Uterus (tissue), 4 donors: ENCODE results near the gene SERP1. TPM values are rescaled to one million over a fixed set of nuclear protein-coding genes. Genes with fewer than 3 reads are reported as not detected.
A peak's percentile ranks its signal among the peaks of the same experiment; 100 is the strongest.

Source experiments
- DNase-seq, 2 donors: peaks; one replicate each; pipeline ENCODE4 v3.0.0-alpha.2; 2019 to 2020
- H3K27ac ChIP-seq, 2 donors: fragments of 200-600 bp; sonication (generic); 1 replicate in 1 of 2; 2 replicates in 1 of 2; pipeline ENCODE4 v1.5.1; 2016 to 2018
- H3K27me3 ChIP-seq, 2 donors: fragments of 200-600 bp; sonication (generic); one replicate each; pipeline ENCODE4 v1.5.1; 2018 to 2019; ENCODE audit warnings: control low read depth in 1 of 2
- H3K36me3 ChIP-seq, 2 donors: fragments of 200-600 bp; sonication (generic); one replicate each; pipeline ENCODE4 v1.5.1; 2019; ENCODE audit warnings: control low read depth in 1 of 2
- H3K4me1 ChIP-seq, 2 donors: fragments of 200-600 bp; sonication (generic); one replicate each; pipeline ENCODE4 v1.5.1; 2018 to 2019; ENCODE audit warnings: control low read depth in 1 of 2
- H3K4me3 ChIP-seq, 2 donors: fragments of 200-600 bp; sonication (generic); 1 replicate in 1 of 2; 2 replicates in 1 of 2; pipeline ENCODE4 v1.5.1; 2018 to 2019; ENCODE audit warnings: mild to moderate bottlenecking in 1 of 2
- H3K9me3 ChIP-seq, 2 donors: fragments of 200-600 bp; sonication (generic); one replicate each; pipeline ENCODE4 v1.5.1; 2019; ENCODE audit warnings: control low read depth in 1 of 2
- CTCF ChIP-seq, 4 experiments: fragments of 200-600 bp in 2 of 4; fragments of 450-650 bp in 2 of 4; sonication (generic) in 2 of 4; IDR thresholded peaks; one replicate each; pipeline ENCODE4 v1.5.1; 2016 to 2019; ENCODE audit warnings: antibody characterized with exemption in 4 of 4, mild to moderate bottlenecking in 2 of 4, moderate library complexity in 1 of 4
- POLR2A ChIP-seq, 2 donors: fragments of 450-650 bp; IDR thresholded peaks; one replicate each; pipeline ENCODE4 v1.6.1; 2016; ENCODE audit warnings: antibody characterized with exemption in 2 of 2, mild to moderate bottlenecking in 1 of 2, moderate library complexity in 1 of 2
- intact Hi-C: fragments of 100-400 bp; cut with DNase I; formaldehyde crosslinking; loops from one replicate; pipeline ENCODE4 v1.15.1; 2023; ENCODE audit warnings: low total_unique reads
- total RNA-seq, 4 donors: library from RNA; depleted of rRNA in 3 of 4; stranded (reverse); fragments of >200 nt in 3 of 4; gene quantifications; one replicate each; pipeline versions ENCODE4 v1.1.0 to v1.2.4, GENCODE V29; 2014 to 2023
- donor health status: DM: yes; HTN: yes; CAD: no.

Gene SERP1
- total RNA-seq, 4 donors from 2014 or later, result 77.4 to 151 (median 83.8) TPM

GRCh38 chr3:150545419-150546225 is 674 bp downstream of the SERP1 start:
- intact Hi-C loops, result no loop called here
- TF ChIP-seq CTCF (IDR thresholded peaks at IDR 0.05) (no peak), POLR2A (IDR thresholded peaks at IDR 0.05) (no peak)
- H3K4me3 ChIP-seq, result peak overlapping the region; percentile 86 to 96
- no peaks in the 10 kb centered on the region for H3K27me3 ChIP-seq
- H3K9me3 ChIP-seq, result no peaks in the 10 kb centered on the region
- H3K36me3 ChIP-seq, result no peaks in the 10 kb centered on the region
- H3K27ac ChIP-seq, result peak overlapping the region; percentile 97 to 99
- H3K4me1 ChIP-seq, result peaks cover 0 to 4% of the 10 kb centered on the region in 2 donors
- DNase-seq, result peak in 1 of 2 donors; percentile 40

- no peaks in the 10 kb centered on the region for H3K36me3 ChIP-seq
- intact Hi-C loops, result no loop called here
- H3K4me3 ChIP-seq, result peak overlapping the region; percentile 86 to 96
- no peak for TF ChIP-seq POLR2A (IDR thresholded peaks at IDR 0.05)
- no peak for DNase-seq
- H3K4me1 ChIP-seq, result peaks cover 0 to 4% of the 10 kb centered on the region in 2 donors
- H3K27ac ChIP-seq, result peak overlapping the region; percentile 97 to 99
- no peaks in the 10 kb centered on the region for H3K27me3 ChIP-seq
- H3K9me3 ChIP-seq, result no peaks in the 10 kb centered on the region
Measured at GRCh38 chr3:150544726-150545125, 1.6 kb downstream of the SERP1 start.

- no peaks in the 10 kb centered on the region for H3K36me3 ChIP-seq
- H3K27me3 ChIP-seq, result no peaks in the 10 kb centered on the region
- DNase-seq, result no peak
- H3K4me1 ChIP-seq, result peaks cover 0 to 4% of the 10 kb centered on the region in 2 donors
- intact Hi-C loops, result no loop called here
- H3K4me3 ChIP-seq, result no peak overlapping the region
- no peak overlapping the region for H3K27ac ChIP-seq
- no peaks in the 10 kb centered on the region for H3K9me3 ChIP-seq
- TF ChIP-seq CTCF (IDR thresholded peaks at IDR 0.05) (no peak), POLR2A (IDR thresholded peaks at IDR 0.05) (no peak)
Measured at GRCh38 chr3:150544041-150544440, 2.3 kb downstream of the SERP1 start.

GRCh38 chr3:150543531-150543930 is 2.8 kb downstream of the SERP1 start:
- TF ChIP-seq POLR2A (IDR thresholded peaks at IDR 0.05) (no peak), CTCF (IDR thresholded peaks at IDR 0.05) (no peak)
- Histone ChIP-seq H3K4me1 (peaks cover 0 to 4% of the 10 kb centered on the region in 2 donors), H3K4me3 (no peak overlapping the region), H3K27ac (no peak overlapping the region), H3K9me3 (no peaks in the 10 kb centered on the region), H3K27me3 (no peaks in the 10 kb centered on the region), H3K36me3 (no peaks in the 10 kb centered on the region)
- intact Hi-C loops, result no loop called here
- DNase-seq, result no peak

- Histone ChIP-seq H3K27ac (no peak overlapping the region), H3K36me3 (no peaks in the 10 kb centered on the region), H3K9me3 (no peaks in the 10 kb centered on the region), H3K4me3 (no peak overlapping the region), H3K27me3 (no peaks in the 10 kb centered on the region), H3K4me1 (peaks cover 0 to 4% of the 10 kb centered on the region in 2 donors)
- intact Hi-C loops, result no loop called here
- TF ChIP-seq POLR2A (IDR thresholded peaks at IDR 0.05), result no peak
- no peak for DNase-seq
Measured at GRCh38 chr3:150543128-150543527, 3.2 kb downstream of the SERP1 start.

GRCh38 chr3:150540991-150541390 is 5.3 kb downstream of the SERP1 start:
- peaks cover 0 to 4% of the 10 kb centered on the region in 2 donors for H3K4me1 ChIP-seq
- H3K27ac ChIP-seq, result no peak overlapping the region
- no peaks in the 10 kb centered on the region for H3K9me3 ChIP-seq
- no peak overlapping the region for H3K4me3 ChIP-seq
- TF ChIP-seq POLR2A (IDR thresholded peaks at IDR 0.05) (no peak), CTCF (IDR thresholded peaks at IDR 0.05) (no peak)
- no peaks in the 10 kb centered on the region for H3K27me3 ChIP-seq
- no peaks in the 10 kb centered on the region for H3K36me3 ChIP-seq
- intact Hi-C loops, result no loop called here
- no peak for DNase-seq
